Fibroblast of pulmonary artery (primary cell): ENCODE data around the gene NUB1.
A peak's percentile ranks its signal among the peaks of the same experiment; 100 is the strongest.

ENCODE experiments used
- DNase-seq: peaks from one replicate; pipeline ENCODE4 v3.0.0-alpha.2; 2010; ENCODE audit warnings: low read depth
- H3K4me3 ChIP-seq: replicated peaks from 2 replicates; pipeline ENCODE4 v1.5.1; 2011; ENCODE audit warnings: low read depth, mild to moderate bottlenecking, control low read depth, low read length, moderate library complexity
- CTCF ChIP-seq: IDR thresholded peaks from 2 replicates; pipeline ENCODE4 v1.5.1; 2011; ENCODE audit warnings: mild to moderate bottlenecking, control low read depth, low read length, inconsistent platforms; ENCODE audit errors: missing control alignments

Gene NUB1

GRCh38 chr7:151313857-151314256, 27.8 kb upstream of the NUB1 start:
- no peak for TF ChIP-seq CTCF
- H3K4me3 ChIP-seq, result no peak overlapping the region
- DNase-seq, result peak; percentile 22

GRCh38 chr7:151314401-151314800, 27.2 kb upstream of the NUB1 start:
- no peak overlapping the region for H3K4me3 ChIP-seq
- TF ChIP-seq CTCF, result no peak
- no peak for DNase-seq

GRCh38 chr7:151315038-151315655, 26.5 kb upstream of the NUB1 start:
- TF ChIP-seq CTCF, result peak; percentile 74
- H3K4me3 ChIP-seq, result no peak overlapping the region
- DNase-seq, result peak; percentile 78

- no peak for DNase-seq
- H3K4me3 ChIP-seq, result no peak overlapping the region
- TF ChIP-seq CTCF, result no peak
Observed at GRCh38 chr7:151316896-151317295, 24.7 kb upstream of the NUB1 start.

GRCh38 chr7:151317936-151318335, 23.7 kb upstream of the NUB1 start:
- no peak for DNase-seq
- H3K4me3 ChIP-seq, result no peak overlapping the region
- no peak for TF ChIP-seq CTCF

- no peak for TF ChIP-seq CTCF
Observed at GRCh38 chr7:151319189-151319588, 22.4 kb upstream of the NUB1 start.

GRCh38 chr7:151320263-151320845, 21.3 kb upstream of the NUB1 start:
- no peak for DNase-seq
- no peak for TF ChIP-seq CTCF
- no peak overlapping the region for H3K4me3 ChIP-seq

More at GRCh38 chr7:151319189-151319588, 22.4 kb upstream of the NUB1 start:
- no peak for DNase-seq
- H3K4me3 ChIP-seq, result no peak overlapping the region
